ENCODE results near the gene TXNDC16. TPM values are rescaled to one million over a fixed set of nuclear protein-coding genes. Genes with fewer than 3 reads are reported as not detected.
"Not testable (repeated sequence)": the region's sequence is repeated elsewhere in the genome, so short reads cannot be mapped to it uniquely, and the experiment has no call there.

TXNDC16 gene
- total and polyA plus RNA-seq, 2 donors (not counting 1 experiment from before 2014, with no cell fraction given): 0.75 to 7.0 TPM

DNA sequence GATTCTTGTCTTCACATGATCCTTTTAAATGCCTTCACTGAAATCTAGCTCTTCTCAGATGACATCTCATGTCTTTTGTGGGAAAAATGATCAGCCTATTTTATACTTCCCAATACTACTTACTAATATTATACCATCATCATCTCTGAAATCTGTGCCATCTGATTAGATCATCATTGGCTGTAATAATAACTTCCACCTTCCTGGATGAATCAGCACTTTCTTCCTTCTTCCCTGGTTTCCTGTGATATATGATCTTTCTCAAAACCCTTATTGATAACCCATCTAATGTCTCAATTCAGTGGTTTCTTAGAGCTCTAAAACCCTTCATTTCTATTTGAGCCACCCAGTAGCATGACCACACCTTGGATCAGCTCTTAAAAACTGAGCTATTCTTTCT, 31.2 kb upstream of the TXNDC16 start:
- Histone ChIP-seq H2AFZ (ENCODE audit: insufficient read depth, low read depth, low read length, poor library complexity, severe bottlenecking) (no peak overlapping the region), H3K36me3 (replicated peaks in 1 of 2; ENCODE audit: control extremely low read depth in 1 of 2, control insufficient read depth in 1 of 2, extremely low read depth in 1 of 2, insufficient read depth in 2 of 2, low read length in 1 of 2) (no peaks in the 10 kb centered on the region), H4K20me1 (ENCODE audit: control insufficient read depth, insufficient read depth, low read length, poor library complexity, severe bottlenecking) (no peaks in the 10 kb centered on the region), H3K9me3 (ENCODE audit: control extremely low read depth in 1 of 3, control insufficient read depth in 2 of 3, insufficient read depth in 1 of 3, low read length in 2 of 3) (no peaks in the 10 kb centered on the region), H3K9ac (ENCODE audit: low read length) (no peak overlapping the region), H3K79me2 (ENCODE audit: control insufficient read depth, insufficient read depth, low read length) (no peaks in the 10 kb centered on the region), H3K27me3 (replicated peaks in 1 of 4; ENCODE audit: control extremely low read depth in 1 of 4, control insufficient read depth in 3 of 4, insufficient read depth in 4 of 4, low read length in 3 of 4) (no peaks in the 10 kb centered on the region), H3K4me2 (replicated peaks; ENCODE audit: low read depth, low read length, poor library complexity, severe bottlenecking) (no peak overlapping the region), H3K4me3 (ENCODE audit: control extremely low read depth in 1 of 5, extremely low read depth in 1 of 5, insufficient read depth in 1 of 5, low read depth in 2 of 5, low read length in 4 of 5) (no peak overlapping the region), H3K27ac (ENCODE audit: low read length in 2 of 2) (no peak overlapping the region), H3K4me1 (ENCODE audit: control insufficient read depth in 2 of 2, insufficient read depth in 2 of 2, low read length in 2 of 2) (no peaks in the 10 kb centered on the region)
- H3K27me3 Mint-ChIP-seq: peaks cover 3% of the 10 kb centered on the region
- H3K27ac Mint-ChIP-seq: no peak overlapping the region
- no peaks in the 10 kb centered on the region for H3K9me3 Mint-ChIP-seq (ENCODE audit: insufficient read depth)
- ATAC-seq (ENCODE audit: low read depth): no peak
- DNase-seq: no peak
- H3K4me1 Mint-ChIP-seq: no peaks in the 10 kb centered on the region
- no peak overlapping the region for H3K4me3 Mint-ChIP-seq
- ChIA-PET CTCF (no interaction called here), POLR2A (no interaction called here)
- TF ChIP-seq, protein P1, sequence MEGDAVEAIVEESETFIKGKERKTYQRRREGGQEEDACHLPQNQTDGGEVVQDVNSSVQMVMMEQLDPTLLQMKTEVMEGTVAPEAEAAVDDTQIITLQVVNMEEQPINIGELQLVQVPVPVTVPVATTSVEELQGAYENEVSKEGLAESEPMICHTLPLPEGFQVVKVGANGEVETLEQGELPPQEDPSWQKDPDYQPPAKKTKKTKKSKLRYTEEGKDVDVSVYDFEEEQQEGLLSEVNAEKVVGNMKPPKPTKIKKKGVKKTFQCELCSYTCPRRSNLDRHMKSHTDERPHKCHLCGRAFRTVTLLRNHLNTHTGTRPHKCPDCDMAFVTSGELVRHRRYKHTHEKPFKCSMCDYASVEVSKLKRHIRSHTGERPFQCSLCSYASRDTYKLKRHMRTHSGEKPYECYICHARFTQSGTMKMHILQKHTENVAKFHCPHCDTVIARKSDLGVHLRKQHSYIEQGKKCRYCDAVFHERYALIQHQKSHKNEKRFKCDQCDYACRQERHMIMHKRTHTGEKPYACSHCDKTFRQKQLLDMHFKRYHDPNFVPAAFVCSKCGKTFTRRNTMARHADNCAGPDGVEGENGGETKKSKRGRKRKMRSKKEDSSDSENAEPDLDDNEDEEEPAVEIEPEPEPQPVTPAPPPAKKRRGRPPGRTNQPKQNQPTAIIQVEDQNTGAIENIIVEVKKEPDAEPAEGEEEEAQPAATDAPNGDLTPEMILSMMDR (IDR thresholded peaks at IDR 0.05): no peak
- TF ChIP-seq EZH2 (IDR thresholded peaks at IDR 0.05; ENCODE audit: borderline replicate concordance, insufficient read depth, low read depth, low read length, poor library complexity, severe bottlenecking): no peak
- intact Hi-C loops (cut with micrococcal nuclease): no loop called here

DNA sequence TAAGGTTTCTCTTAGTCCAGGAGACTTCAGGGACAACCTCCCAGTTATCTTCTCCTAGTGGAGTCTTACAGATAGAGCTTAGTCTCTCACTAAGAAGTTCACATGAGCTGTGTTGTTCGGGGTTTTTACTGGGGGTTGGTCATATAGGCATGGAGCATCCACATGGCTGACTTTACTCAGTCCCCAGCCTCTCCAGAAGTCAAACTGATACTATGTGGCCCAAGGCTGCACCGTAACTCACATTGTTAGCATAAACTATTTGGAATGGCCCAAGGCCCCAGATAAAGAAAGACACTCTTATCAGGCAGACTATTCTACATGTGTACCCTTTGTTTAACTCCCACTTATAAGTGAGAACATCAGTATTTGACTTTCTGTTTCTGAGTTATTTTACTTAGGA, 23.6 kb upstream of the TXNDC16 start:
- intact Hi-C loops (cut with micrococcal nuclease): no loop called here
- no peak for ATAC-seq (ENCODE audit: low read depth)
- no peaks in the 10 kb centered on the region for H3K36me3 ChIP-seq (replicated peaks in 1 of 2; ENCODE audit: control extremely low read depth in 1 of 2, control insufficient read depth in 1 of 2, extremely low read depth in 1 of 2, insufficient read depth in 2 of 2, low read length in 1 of 2)
- H3K79me2 ChIP-seq (ENCODE audit: control insufficient read depth, insufficient read depth, low read length): no peaks in the 10 kb centered on the region
- H2AFZ ChIP-seq (ENCODE audit: insufficient read depth, low read depth, low read length, poor library complexity, severe bottlenecking): no peak overlapping the region
- H3K27me3 Mint-ChIP-seq: peaks cover 7% of the 10 kb centered on the region
- 100% methylated on average over 1 of the region's 2 CpGs for WGBS (ENCODE audit: insufficient coverage)
- no peaks in the 10 kb centered on the region for H3K4me1 ChIP-seq (ENCODE audit: control insufficient read depth in 2 of 2, insufficient read depth in 2 of 2, low read length in 2 of 2)
- H3K4me3 Mint-ChIP-seq: no peak overlapping the region
- peaks cover 0 to 1% (median 0%) of the 10 kb centered on the region in 3 donors for H3K9me3 ChIP-seq (ENCODE audit: control extremely low read depth in 1 of 3, control insufficient read depth in 2 of 3, insufficient read depth in 1 of 3, low read length in 2 of 3)
- TF ChIP-seq, protein P1 (IDR thresholded peaks at IDR 0.05): no peak
- no peak for TF ChIP-seq EZH2 (IDR thresholded peaks at IDR 0.05; ENCODE audit: borderline replicate concordance, insufficient read depth, low read depth, low read length, poor library complexity, severe bottlenecking)
- no peak overlapping the region for H3K9ac ChIP-seq (ENCODE audit: low read length)
- H3K27me3 ChIP-seq (replicated peaks in 1 of 4; ENCODE audit: control extremely low read depth in 1 of 4, control insufficient read depth in 3 of 4, insufficient read depth in 4 of 4, low read length in 3 of 4): no peaks in the 10 kb centered on the region
- no peak for DNase-seq
- H3K4me1 Mint-ChIP-seq: peaks cover 3% of the 10 kb centered on the region
- ChIA-PET POLR2A (no interaction called here), CTCF (no interaction called here)
- peaks cover 19% of the 10 kb centered on the region for H3K9me3 Mint-ChIP-seq (ENCODE audit: insufficient read depth)
- H3K27ac Mint-ChIP-seq: no peak overlapping the region
- H3K4me3 ChIP-seq (ENCODE audit: control extremely low read depth in 1 of 5, extremely low read depth in 1 of 5, insufficient read depth in 1 of 5, low read depth in 2 of 5, low read length in 4 of 5): no peak overlapping the region
- no peaks in the 10 kb centered on the region for H4K20me1 ChIP-seq (ENCODE audit: control insufficient read depth, insufficient read depth, low read length, poor library complexity, severe bottlenecking)
- H3K27ac ChIP-seq (ENCODE audit: low read length in 2 of 2): no peak overlapping the region
- no peak overlapping the region for H3K4me2 ChIP-seq (replicated peaks; ENCODE audit: low read depth, low read length, poor library complexity, severe bottlenecking)

DNA sequence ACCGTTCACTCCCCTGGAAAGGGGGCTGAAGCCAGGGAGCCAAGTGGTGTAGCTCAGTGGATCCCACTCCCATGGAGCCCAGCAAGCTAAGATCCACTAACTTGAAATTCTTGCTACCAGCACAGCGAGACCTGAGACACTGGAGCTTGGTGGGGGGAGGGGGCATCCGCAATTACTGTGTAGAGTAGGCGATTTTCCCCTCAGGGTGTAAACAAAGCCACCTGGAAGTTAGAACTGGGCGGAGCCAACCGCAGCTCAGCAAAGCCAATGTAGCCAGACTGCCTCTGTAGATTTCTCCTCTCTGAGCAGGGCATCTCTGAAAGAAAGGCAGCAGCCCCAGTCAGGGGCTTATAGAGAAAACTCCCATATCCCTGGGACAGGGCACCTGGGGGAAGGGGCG, 16.1 kb upstream of the TXNDC16 start:
- POLR2A ChIA-PET; DNase-seq; H3K4me3 Mint-ChIP-seq; H3K4me2 ChIP-seq (replicated peaks; ENCODE audit: low read depth, low read length, poor library complexity, severe bottlenecking); H3K79me2 ChIP-seq (ENCODE audit: control insufficient read depth, insufficient read depth, low read length); H2AFZ ChIP-seq (ENCODE audit: insufficient read depth, low read depth, low read length, poor library complexity, severe bottlenecking); H3K9ac ChIP-seq (ENCODE audit: low read length); H3K36me3 ChIP-seq (replicated peaks in 1 of 2; ENCODE audit: control extremely low read depth in 1 of 2, control insufficient read depth in 1 of 2, extremely low read depth in 1 of 2, insufficient read depth in 2 of 2, low read length in 1 of 2); H3K4me1 Mint-ChIP-seq; H3K4me3 ChIP-seq (ENCODE audit: control extremely low read depth in 1 of 5, extremely low read depth in 1 of 5, insufficient read depth in 1 of 5, low read depth in 2 of 5, low read length in 4 of 5); H4K20me1 ChIP-seq (ENCODE audit: control insufficient read depth, insufficient read depth, low read length, poor library complexity, severe bottlenecking); H3K9me3 ChIP-seq (ENCODE audit: control extremely low read depth in 1 of 3, control insufficient read depth in 2 of 3, insufficient read depth in 1 of 3, low read length in 2 of 3); CTCF ChIA-PET; H3K27me3 ChIP-seq (replicated peaks in 1 of 4; ENCODE audit: control extremely low read depth in 1 of 4, control insufficient read depth in 3 of 4, insufficient read depth in 4 of 4, low read length in 3 of 4); H3K27ac Mint-ChIP-seq; intact Hi-C loops (cut with micrococcal nuclease); ATAC-seq (ENCODE audit: low read depth); H3K27ac ChIP-seq (ENCODE audit: low read length in 2 of 2); H3K4me1 ChIP-seq (ENCODE audit: control insufficient read depth in 2 of 2, insufficient read depth in 2 of 2, low read length in 2 of 2): not testable (repeated sequence)
- WGBS (ENCODE audit: insufficient coverage): 100% methylated on average over 5 of the region's 7 CpGs
- Mint-ChIP-seq H3K9me3 (ENCODE audit: insufficient read depth) (peaks cover 30% of the 10 kb centered on the region), H3K27me3 (peaks cover 18% of the 10 kb centered on the region)

Measured in B cell (primary cell).